Suppressor macrophage (primary cell): ENCODE results near the gene HNRNPA3.
"Not testable (repeated sequence)": the region's sequence is repeated elsewhere in the genome, so short reads cannot be mapped to it uniquely, and the experiment has no call there.

Experiments
- DNase-seq, 4 experiments: peaks; one replicate each; pipeline ENCODE4 v3.0.0-alpha.2; 2020 to 2022

Gene HNRNPA3

DNA sequence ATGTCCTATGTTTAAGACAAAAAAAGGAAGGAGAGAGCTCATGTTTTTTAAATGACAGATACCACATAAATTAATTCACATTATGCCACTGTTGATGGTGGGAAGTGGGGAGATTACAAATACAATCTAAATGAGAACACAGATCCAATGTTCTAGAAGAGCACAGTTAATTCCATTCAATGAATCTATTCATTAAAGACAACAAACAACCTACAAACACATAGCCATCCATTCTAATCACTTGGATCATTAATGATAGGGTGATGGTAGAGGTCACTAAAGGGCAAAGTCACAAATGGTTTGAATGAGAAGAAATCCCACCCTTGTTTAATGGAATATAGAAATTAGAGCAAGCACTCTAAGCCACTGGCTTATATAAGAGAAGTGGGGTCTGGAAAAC is 21.7 kb downstream of the HNRNPA3 start:
- no peak for DNase-seq

DNA sequence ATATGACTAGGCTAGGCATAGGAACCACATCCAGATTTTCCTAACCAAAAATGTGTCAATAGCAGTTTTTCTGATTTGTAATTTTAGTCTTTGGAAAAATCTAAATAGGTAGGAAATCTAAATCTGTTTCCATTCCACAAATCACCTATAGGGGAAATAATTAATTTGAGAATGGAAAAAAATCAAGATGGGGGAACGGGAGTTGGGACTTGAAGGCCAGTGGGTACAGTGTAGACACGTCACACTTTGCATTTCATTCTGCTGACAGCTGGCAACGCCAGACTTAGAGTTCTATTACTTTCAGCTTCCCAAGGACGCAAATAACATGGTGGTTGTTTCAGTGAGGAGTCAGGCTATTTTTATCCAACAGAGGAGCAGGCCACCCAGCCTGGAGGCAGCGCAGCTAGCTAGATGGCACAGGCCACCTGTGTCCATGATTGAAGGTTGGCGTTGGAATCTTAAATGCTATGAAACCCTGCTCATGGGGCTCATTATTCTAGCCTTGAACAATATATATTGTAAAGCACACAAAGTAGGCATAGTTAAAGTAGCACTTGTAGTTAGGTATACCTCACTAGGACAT is 23.4 kb downstream of the HNRNPA3 start:
- DNase-seq: no peak

GRCh38 chr2:177237932-177238331 is 25.3 kb downstream of the HNRNPA3 start:
- no peak for DNase-seq

- no peak for DNase-seq
These were observed 26.5 kb downstream of the HNRNPA3 start for GRCh38 chr2:177239053-177239452.

DNA sequence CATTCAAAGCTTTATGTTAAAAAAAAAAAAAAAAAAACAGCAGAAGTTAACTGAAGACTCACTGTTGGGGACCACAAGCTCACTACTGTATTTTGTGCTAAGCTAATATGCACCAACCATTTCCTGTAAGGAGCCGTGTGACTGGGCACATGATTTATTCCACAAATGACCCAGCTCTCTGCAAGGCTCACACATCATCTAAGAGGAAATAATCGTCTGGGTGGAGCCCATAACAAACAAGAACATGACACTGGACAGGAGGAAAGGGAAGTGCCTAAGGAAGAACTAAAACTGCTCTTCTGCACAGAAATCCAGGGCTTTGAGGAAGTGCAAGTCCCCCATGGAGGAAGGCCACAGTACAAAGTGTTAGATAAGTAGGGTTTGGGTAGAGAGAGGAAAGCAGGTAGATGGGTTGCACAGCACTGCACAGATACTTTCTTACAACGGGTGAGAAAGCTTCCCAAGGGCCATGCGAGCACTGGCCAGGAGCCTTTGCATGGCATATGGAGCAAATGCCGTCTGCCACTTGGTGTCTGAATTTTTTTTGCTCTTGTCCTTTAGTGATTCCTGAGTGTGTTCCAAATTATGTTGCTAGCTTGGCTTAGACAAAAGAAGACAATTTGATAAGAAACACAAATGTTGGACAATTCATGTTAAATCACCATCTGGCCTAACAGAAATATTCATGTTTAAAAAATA is 27.5 kb downstream of the HNRNPA3 start:
- peak; percentile 86 to 99 (median 95) for DNase-seq

DNA sequence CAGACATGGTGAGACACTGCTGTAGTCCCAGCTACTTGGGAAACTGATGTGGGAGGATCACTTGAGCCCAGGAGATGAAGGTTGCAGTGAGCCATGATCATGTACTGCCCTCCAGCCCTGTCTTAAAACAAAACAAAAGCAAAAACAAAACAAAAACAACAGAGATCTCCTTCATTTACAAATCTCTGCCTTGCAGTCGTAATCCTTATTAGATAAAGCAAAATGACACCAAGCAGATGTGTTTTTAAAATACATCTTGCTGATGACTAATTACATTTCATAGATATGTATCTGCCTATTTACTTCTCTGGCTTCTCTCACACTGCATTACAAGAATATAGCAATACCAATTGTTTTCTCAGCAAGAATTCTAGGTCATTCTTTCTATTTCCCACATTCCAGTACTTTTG is 29.1 kb downstream of the HNRNPA3 start:
- peak in 1 of 4 experiments; percentile 41 for DNase-seq

- peak in 3 of 4 experiments; percentile 56 to 72 (median 68) for DNase-seq
These were observed 29.8 kb downstream of the HNRNPA3 start for GRCh38 chr2:177242121-177242987.

GRCh38 chr2:177243073-177243472 is 30.5 kb downstream of the HNRNPA3 start:
- DNase-seq: no peak

GRCh38 chr2:177243476-177243875 is 30.9 kb downstream of the HNRNPA3 start:
- no peak for DNase-seq

DNA sequence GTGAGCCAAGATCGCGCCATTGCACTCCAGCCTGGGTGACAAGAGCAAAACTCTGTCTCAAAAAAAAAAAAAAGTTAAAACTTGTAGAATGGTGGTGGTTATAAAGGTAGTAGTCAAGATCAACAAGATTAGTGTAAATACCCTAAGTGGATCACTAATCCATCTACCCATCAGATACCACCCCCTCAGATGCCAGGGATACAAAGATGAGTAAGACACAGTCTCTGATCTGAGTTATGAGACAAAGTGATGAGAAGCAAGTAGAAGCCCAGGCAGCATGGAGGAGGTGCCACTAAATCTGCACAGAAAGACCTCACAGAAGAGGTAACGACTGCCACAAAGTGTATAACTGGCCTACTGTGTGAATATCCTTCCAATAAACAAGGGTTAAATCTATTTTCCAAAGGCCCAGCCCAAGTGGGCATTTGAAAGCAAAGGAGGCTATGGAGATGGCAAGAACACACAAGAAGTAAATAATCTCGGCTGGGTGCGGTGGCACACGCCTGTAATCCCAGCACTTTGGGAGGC is 31.7 kb downstream of the HNRNPA3 start:
- no peak for DNase-seq

DNA sequence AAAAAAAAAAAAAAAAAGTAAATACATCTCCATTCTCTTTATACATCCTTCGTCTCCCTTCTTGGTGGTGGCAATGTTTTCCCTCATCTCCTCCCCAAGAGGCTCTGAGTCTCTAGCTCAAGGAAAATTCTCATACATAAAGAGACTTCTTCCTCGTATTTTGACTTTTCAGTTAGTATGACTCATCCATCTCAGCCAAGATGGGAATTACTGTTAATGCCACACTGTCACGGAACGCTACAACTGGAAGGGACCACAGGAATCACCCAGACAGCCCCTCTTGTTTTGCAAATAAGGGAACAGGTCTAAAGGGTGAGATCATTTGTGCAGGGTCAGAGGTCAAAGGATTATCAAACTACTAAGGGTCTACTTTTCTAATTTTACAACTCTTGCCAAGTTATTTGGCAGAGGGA is 32.4 kb downstream of the HNRNPA3 start:
- peak; percentile 46 to 74 (median 58) for DNase-seq

DNA sequence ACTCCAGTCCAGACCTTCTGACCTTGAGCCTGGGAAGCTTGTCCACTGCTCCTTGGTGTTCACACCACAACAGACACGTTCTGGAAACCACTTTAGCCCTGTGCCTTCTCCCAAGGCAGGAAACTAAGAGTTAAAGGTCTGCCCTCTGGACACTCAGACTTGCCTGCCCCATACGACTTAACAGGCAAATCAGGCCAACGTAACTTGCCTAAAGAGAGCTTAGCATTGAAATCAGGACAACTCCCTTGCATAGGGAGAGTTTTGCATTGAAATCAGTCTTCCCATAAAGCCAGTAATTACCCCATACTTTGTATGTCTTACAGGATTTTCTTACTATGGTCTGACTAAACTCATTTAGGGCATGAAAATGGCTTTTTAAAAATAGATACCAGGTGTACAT is 33.4 kb downstream of the HNRNPA3 start:
- DNase-seq: no peak

- DNase-seq: not testable (repeated sequence)
These were observed 34.0 kb downstream of the HNRNPA3 start for GRCh38 chr2:177246523-177247030.

- DNase-seq: no peak
These were observed 35.2 kb downstream of the HNRNPA3 start for GRCh38 chr2:177247693-177248262.

DNA sequence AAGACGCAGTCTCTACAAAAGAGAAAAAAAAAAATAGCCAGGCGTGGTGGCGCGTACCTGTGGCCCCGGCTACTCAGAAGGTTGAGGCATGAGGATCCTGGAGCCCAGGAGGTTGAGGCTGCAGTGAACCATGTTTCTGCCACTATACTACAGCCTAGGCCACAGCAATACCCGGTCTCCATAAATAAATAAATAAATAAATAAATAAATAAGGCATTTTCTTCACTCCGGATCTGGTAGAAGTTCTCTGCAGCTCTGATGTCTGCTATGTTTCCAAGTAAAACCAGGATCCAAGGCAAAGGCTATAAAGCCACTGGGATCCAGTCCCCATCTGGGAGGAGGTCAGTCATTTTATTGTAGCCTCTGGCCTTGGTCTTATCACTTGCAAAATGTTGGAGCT is 36.4 kb downstream of the HNRNPA3 start:
- no peak for DNase-seq

GRCh38 chr2:177250461-177250860 is 37.9 kb downstream of the HNRNPA3 start:
- no peak for DNase-seq

DNA sequence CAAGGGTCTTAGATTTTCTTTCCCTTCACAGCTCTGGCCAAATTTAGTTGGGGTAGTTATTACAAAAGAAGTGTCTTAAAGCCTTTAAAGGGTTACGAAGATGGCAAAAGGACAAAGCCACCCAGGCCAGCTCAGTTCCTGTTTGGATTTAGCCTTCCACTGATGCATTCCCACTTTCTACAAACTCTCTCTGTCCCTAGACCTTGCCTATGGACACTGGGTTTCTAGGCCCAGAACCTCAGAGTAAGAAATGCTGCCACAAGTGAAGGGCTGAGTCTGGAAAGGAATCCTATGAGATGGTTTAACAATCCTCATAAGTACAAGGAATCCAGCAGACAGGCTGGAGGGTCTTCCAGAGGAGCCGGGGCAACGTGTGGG is 38.6 kb downstream of the HNRNPA3 start:
- no peak for DNase-seq

GRCh38 chr2:177252808-177253531 is 40.4 kb downstream of the HNRNPA3 start:
- no peak for DNase-seq

DNA sequence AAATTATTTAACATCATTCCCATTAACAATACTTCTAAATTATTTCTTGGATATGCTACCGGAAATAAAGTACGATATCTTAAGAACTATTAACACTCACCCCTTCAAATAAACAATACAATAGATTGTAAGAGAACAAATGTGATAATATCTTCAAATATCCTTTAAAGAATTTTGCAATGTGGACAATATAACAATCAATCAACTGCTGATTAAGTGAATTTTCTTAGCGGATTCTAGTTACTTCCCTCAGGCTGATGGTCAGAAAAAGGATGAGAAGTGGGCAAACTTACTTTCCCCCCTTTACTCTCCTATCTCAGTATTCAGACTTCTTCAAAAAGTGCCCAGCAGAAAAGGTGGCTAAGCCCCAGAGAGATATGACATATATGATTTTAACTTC is 41.1 kb downstream of the HNRNPA3 start:
- no peak for DNase-seq

DNA sequence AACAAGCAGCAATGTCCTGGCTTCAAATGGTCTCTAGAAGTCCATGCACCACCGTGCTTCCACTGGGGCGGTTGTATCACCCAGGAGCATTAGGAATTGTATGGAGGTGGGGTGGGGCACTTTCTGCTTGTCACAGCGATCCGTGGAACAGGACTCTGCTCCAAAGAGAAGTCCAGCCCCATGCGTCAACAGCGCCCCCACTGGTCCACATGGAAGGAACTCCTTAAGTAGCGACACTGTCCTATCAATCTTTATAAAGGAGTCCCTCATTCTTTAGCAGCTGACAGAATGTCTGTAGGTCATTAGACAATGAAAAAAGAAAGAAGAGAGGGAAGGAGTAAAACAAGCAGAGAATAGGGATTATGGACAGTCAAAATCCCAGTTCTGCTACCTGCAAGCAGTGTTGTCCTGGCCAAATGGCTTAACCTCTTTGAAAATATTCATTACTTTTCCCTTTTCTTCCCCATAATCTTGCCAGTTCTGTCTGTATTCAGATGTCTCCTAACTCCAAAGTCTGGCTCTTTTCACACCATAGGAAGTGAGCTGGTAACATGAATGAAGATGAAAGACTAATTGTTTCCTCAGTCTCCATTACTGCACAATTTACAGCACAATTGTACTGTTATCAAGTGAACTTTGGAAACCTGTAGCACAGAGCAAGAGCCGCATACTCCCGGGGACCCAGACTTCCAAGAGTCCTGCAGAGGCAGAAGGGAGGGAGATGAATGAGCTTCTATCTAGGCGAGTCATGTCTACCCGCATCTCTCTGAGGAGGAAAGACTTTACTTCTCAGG is 42.0 kb downstream of the HNRNPA3 start:
- peak in 2 of 4 experiments; percentile 48 to 64 for DNase-seq

GRCh38 chr2:177255227-177255601 is 42.6 kb downstream of the HNRNPA3 start:
- DNase-seq: no peak
